ENCODE measurements around the gene PPP1R3F.
"Not testable (repeated sequence)": the region's sequence is repeated elsewhere in the genome, so short reads cannot be mapped to it uniquely, and the experiment has no call there.

The PPP1R3F gene

DNA sequence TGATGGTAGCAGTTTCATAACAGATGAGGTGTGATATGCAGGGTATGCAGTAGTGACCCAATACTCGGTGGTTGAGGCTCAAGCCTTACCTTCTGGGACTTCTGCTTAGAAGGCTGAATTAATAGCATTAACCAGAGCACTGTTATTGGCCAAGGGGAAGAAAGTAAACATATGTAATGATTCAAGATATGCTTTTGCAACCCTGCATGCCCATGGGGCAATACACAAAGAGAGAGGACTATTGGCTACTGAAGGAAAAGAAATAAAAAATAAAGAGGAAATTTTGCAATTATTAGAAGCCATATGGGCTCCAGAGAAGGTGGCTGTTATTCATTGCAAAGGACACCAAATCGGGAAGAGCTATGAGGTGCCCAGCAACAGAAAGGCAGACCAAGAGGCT lies 42.6 kb downstream of the PPP1R3F start:
- DNase-seq: no peak
- no peak for TF ChIP-seq CTCF (IDR thresholded peaks at IDR 0.05; ENCODE audit: low read depth, low read length, missing control alignments)
- Histone ChIP-seq H3K4me3 (ENCODE audit: low read depth, low read length) (no peak overlapping the region), H3K36me3 (replicated peaks) (no peaks in the 10 kb centered on the region), H3K27me3 (replicated peaks) (no peaks in the 10 kb centered on the region), H3K27ac (no peak overlapping the region)
- in situ Hi-C loops (cut with HindIII; ENCODE audit: low pct_ligation_motif_present, low sequenced_read_pairs): no loop called here

DNA sequence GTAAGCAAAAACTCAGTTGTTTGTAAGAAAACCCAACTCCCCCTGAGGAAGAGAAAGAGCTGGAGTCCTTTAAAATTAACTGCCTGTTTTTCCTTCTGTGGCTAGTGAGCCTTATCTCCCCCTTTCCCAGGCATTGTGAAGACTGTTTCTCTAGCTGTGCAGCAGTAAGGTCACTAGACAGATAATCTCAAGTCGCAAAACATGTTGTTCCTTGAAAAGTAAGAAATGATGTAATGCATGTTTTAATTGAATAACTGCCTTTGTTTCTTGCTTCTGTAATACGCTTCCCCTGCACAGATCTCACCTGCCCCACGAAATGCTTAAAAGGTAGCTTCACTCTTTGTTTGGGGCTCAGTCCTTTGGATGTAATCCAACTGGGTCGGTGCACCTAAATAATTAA lies 46.5 kb downstream of the PPP1R3F start:
- in situ Hi-C loops (cut with HindIII; ENCODE audit: low pct_ligation_motif_present, low sequenced_read_pairs): no loop called here
- Histone ChIP-seq H3K4me3 (ENCODE audit: low read depth, low read length) (no peak overlapping the region), H3K27ac (no peak overlapping the region), H3K36me3 (replicated peaks) (no peaks in the 10 kb centered on the region), H3K27me3 (replicated peaks) (no peaks in the 10 kb centered on the region)
- no peak for DNase-seq
- no peak for TF ChIP-seq CTCF (IDR thresholded peaks at IDR 0.05; ENCODE audit: low read depth, low read length, missing control alignments)

- DNase-seq; H3K27ac ChIP-seq; H3K36me3 ChIP-seq (replicated peaks); H3K27me3 ChIP-seq (replicated peaks); H3K4me3 ChIP-seq (ENCODE audit: low read depth, low read length); in situ Hi-C loops (cut with HindIII; ENCODE audit: low pct_ligation_motif_present, low sequenced_read_pairs): not testable (repeated sequence)
Measured at GRCh38 chrX:49321737-49322136, 52.1 kb downstream of the PPP1R3F start, which contains the start of gene GAGE12J. TSS of gene GAGE12J (plus strand) at chrX:49322037. CDS start at chrX:49323194, 1,157 bp downstream.

DNA sequence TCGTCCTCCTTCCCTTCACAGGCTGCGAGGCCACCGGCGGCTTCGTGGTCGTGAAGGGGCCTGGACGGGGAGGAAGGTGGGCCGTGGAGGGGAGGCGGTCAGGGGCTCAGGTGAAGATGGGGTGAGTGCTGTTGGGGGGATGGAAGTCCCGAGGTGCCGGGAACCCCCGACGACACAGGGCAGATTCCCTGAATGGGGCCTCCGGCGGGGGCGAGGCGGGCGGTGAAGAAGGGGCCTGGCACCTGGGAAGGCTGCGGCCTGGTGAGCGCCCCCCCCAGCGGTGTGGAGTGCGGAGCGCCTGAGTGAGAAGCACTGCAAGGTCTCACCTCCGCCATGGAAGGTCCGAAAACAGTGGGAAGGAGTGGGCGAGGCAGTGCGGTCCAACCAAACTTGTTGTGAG lies 52.7 kb downstream of the PPP1R3F start:
- H3K4me3 ChIP-seq (ENCODE audit: low read depth, low read length); H3K27ac ChIP-seq; in situ Hi-C loops (cut with HindIII; ENCODE audit: low pct_ligation_motif_present, low sequenced_read_pairs); H3K36me3 ChIP-seq (replicated peaks); DNase-seq; H3K27me3 ChIP-seq (replicated peaks): not testable (repeated sequence)

- H3K27ac ChIP-seq; H3K4me3 ChIP-seq (ENCODE audit: low read depth, low read length); DNase-seq; H3K36me3 ChIP-seq (replicated peaks); H3K27me3 ChIP-seq (replicated peaks); in situ Hi-C loops (cut with HindIII; ENCODE audit: low pct_ligation_motif_present, low sequenced_read_pairs): not testable (repeated sequence)
Measured at GRCh38 chrX:49323735-49324134, 54.1 kb downstream of the PPP1R3F start.

GRCh38 chrX:49330421-49330820 lies 60.8 kb downstream of the PPP1R3F start:
- DNase-seq; H3K27me3 ChIP-seq (replicated peaks); H3K27ac ChIP-seq; in situ Hi-C loops (cut with HindIII; ENCODE audit: low pct_ligation_motif_present, low sequenced_read_pairs); H3K36me3 ChIP-seq (replicated peaks); H3K4me3 ChIP-seq (ENCODE audit: low read depth, low read length): not testable (repeated sequence)

GRCh38 chrX:49331282-49331681 lies 61.7 kb downstream of the PPP1R3F start, which contains the start of gene GAGE13:
TSS of gene GAGE13 (plus strand) at chrX:49331582. CDS start at chrX:49332738, 1,156 bp downstream.
- in situ Hi-C loops (cut with HindIII; ENCODE audit: low pct_ligation_motif_present, low sequenced_read_pairs); H3K36me3 ChIP-seq (replicated peaks); H3K27ac ChIP-seq; H3K27me3 ChIP-seq (replicated peaks); DNase-seq; H3K4me3 ChIP-seq (ENCODE audit: low read depth, low read length): not testable (repeated sequence)

- H3K27ac ChIP-seq; DNase-seq; H3K27me3 ChIP-seq (replicated peaks); H3K4me3 ChIP-seq (ENCODE audit: low read depth, low read length); H3K36me3 ChIP-seq (replicated peaks); in situ Hi-C loops (cut with HindIII; ENCODE audit: low pct_ligation_motif_present, low sequenced_read_pairs): not testable (repeated sequence)
Measured at GRCh38 chrX:49331841-49332240, 62.2 kb downstream of the PPP1R3F start.
